ENCODE measurements around the gene RADIL.

The RADIL gene

DNA sequence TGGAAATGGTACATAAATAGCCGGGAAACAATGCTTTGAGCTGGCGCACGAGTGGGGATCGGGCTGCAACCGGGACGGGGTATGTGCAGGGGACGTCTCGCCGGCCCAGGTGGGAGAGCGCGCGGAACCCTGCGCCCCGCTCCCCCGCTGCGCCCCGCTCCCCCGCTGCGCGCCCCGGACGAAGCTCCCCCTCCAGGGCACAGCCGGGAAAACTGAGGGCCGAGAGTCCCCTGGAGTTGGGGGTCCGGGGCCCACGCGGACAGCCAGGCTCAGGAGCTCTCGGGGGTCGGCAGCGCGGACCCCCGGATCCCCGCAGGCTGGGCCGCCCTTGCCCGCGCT is 514 bp downstream of the RADIL start:
- ChIA-PET POLR2A (no interaction called here), CTCF (interaction anchor here (0.6 to 2.6 kb wide), 30 partner anchors 9 to 1467 kb away, joined by 3 to 34 read pairs (median 4); partner anchors contain the start of gene AP5Z1)
- Histone ChIP-seq H3K36me3 (ENCODE audit: control insufficient read depth in 2 of 2, insufficient read depth in 1 of 2, low read length in 2 of 2) (no peaks in the 10 kb centered on the region), H3K4me3 (ENCODE audit: low read depth, low read length) (peak overlapping the region; percentile 63), H3K9me3 (ENCODE audit: control insufficient read depth, insufficient read depth, low read depth, low read length) (no peaks in the 10 kb centered on the region), H3K27ac (ENCODE audit: extremely low read depth, low read depth, low read length) (peak overlapping the region; percentile 60; the same call in 1 of the 2 replicates), H3K4me1 (ENCODE audit: control insufficient read depth, insufficient read depth, low read length) (no peaks in the 10 kb centered on the region)
- no peak for TF ChIP-seq ZNF707 (tag by site-specific recombination; IDR thresholded peaks at IDR 0.05)
- TF ChIP-seq, protein P1, sequence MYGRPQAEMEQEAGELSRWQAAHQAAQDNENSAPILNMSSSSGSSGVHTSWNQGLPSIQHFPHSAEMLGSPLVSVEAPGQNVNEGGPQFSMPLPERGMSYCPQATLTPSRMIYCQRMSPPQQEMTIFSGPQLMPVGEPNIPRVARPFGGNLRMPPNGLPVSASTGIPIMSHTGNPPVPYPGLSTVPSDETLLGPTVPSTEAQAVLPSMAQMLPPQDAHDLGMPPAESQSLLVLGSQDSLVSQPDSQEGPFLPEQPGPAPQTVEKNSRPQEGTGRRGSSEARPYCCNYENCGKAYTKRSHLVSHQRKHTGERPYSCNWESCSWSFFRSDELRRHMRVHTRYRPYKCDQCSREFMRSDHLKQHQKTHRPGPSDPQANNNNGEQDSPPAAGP (tag by site-specific recombination; IDR thresholded peaks at IDR 0.05) = 0 out of 2 replicates have a peak, but pooled peaks have one; percentile 15
- TF ChIP-seq, protein P2, sequence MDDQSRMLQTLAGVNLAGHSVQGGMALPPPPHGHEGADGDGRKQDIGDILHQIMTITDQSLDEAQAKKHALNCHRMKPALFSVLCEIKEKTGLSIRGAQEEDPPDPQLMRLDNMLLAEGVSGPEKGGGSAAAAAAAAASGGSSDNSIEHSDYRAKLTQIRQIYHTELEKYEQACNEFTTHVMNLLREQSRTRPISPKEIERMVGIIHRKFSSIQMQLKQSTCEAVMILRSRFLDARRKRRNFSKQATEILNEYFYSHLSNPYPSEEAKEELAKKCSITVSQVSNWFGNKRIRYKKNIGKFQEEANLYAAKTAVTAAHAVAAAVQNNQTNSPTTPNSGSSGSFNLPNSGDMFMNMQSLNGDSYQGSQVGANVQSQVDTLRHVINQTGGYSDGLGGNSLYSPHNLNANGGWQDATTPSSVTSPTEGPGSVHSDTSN (CRISPR knock-in tag; IDR thresholded peaks at IDR 0.05) = no peak
- TF ChIP-seq BCL11B (tag by site-specific recombination; IDR thresholded peaks at IDR 0.05; ENCODE audit: low read depth) = no peak
- TF ChIP-seq GLIS2 (tag by site-specific recombination; IDR thresholded peaks at IDR 0.05) = peak; percentile 81
- TF ChIP-seq ZNF335 (tag by site-specific recombination; conservative IDR thresholded peaks at IDR 0.05) = peak; percentile 51; the same call in 1 of the 2 replicates
- peak; percentile 48; the same call in 1 of the 2 replicates for TF ChIP-seq FEZF1 (tag by site-specific recombination; IDR thresholded peaks at IDR 0.05)
- TF ChIP-seq ZNF776 (tag by site-specific recombination; IDR thresholded peaks at IDR 0.05; ENCODE audit: borderline replicate concordance) = no peak
- no peak for TF ChIP-seq KLF10 (tag by site-specific recombination; IDR thresholded peaks at IDR 0.05)
- TF ChIP-seq TRIM28 (IDR thresholded peaks at IDR 0.05; ENCODE audit: borderline replicate concordance, low read length) = no peak
- no peak for TF ChIP-seq ZNF610 (tag by site-specific recombination; IDR thresholded peaks at IDR 0.05; ENCODE audit: borderline replicate concordance)
- no peak for TF ChIP-seq ZNF239 (tag by site-specific recombination; IDR thresholded peaks at IDR 0.05)
- no peak for TF ChIP-seq ZNF121 (tag by site-specific recombination; IDR thresholded peaks at IDR 0.05)
- TF ChIP-seq, protein P3, sequence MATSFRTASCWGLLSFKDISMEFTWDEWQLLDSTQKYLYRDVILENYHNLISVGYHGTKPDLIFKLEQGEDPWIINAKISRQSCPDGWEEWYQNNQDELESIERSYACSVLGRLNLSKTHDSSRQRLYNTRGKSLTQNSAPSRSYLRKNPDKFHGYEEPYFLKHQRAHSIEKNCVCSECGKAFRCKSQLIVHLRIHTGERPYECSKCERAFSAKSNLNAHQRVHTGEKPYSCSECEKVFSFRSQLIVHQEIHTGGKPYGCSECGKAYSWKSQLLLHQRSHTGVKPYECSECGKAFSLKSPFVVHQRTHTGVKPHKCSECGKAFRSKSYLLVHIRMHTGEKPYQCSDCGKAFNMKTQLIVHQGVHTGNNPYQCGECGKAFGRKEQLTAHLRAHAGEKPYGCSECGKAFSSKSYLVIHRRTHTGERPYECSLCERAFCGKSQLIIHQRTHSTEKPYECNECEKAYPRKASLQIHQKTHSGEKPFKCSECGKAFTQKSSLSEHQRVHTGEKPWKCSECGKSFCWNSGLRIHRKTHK (tag by site-specific recombination; IDR thresholded peaks at IDR 0.05) = no peak
- TF ChIP-seq ZIC2 (tag by site-specific recombination; IDR thresholded peaks at IDR 0.05) = peak; percentile 75
- TF ChIP-seq, protein P4, sequence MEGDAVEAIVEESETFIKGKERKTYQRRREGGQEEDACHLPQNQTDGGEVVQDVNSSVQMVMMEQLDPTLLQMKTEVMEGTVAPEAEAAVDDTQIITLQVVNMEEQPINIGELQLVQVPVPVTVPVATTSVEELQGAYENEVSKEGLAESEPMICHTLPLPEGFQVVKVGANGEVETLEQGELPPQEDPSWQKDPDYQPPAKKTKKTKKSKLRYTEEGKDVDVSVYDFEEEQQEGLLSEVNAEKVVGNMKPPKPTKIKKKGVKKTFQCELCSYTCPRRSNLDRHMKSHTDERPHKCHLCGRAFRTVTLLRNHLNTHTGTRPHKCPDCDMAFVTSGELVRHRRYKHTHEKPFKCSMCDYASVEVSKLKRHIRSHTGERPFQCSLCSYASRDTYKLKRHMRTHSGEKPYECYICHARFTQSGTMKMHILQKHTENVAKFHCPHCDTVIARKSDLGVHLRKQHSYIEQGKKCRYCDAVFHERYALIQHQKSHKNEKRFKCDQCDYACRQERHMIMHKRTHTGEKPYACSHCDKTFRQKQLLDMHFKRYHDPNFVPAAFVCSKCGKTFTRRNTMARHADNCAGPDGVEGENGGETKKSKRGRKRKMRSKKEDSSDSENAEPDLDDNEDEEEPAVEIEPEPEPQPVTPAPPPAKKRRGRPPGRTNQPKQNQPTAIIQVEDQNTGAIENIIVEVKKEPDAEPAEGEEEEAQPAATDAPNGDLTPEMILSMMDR (tag by site-specific recombination; IDR thresholded peaks at IDR 0.05) = 0 out of 2 replicates have a peak, but pooled peaks have one; percentile 15
- TF ChIP-seq, protein P5, sequence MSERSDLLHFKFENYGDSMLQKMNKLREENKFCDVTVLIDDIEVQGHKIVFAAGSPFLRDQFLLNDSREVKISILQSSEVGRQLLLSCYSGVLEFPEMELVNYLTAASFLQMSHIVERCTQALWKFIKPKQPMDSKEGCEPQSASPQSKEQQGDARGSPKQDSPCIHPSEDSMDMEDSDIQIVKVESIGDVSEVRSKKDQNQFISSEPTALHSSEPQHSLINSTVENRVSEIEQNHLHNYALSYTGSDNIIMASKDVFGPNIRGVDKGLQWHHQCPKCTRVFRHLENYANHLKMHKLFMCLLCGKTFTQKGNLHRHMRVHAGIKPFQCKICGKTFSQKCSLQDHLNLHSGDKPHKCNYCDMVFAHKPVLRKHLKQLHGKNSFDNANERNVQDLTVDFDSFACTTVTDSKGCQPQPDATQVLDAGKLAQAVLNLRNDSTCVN (tag by site-specific recombination; optimal IDR thresholded peaks at IDR 0.05) = peak; percentile 59
- TF ChIP-seq ZNF341 (tag by site-specific recombination; IDR thresholded peaks at IDR 0.05; ENCODE audit: low read depth) = 0 out of 2 replicates have a peak, but pooled peaks have one; percentile 12
- TF ChIP-seq YY1 (tag by site-specific recombination; IDR thresholded peaks at IDR 0.05) = no peak
- TF ChIP-seq GLIS1 (tag by site-specific recombination; IDR thresholded peaks at IDR 0.05) = peak; percentile 90
- TF ChIP-seq ZNF292 (tag by site-specific recombination; IDR thresholded peaks at IDR 0.05; ENCODE audit: borderline replicate concordance, low read depth) = no peak
- TF ChIP-seq, protein P6, sequence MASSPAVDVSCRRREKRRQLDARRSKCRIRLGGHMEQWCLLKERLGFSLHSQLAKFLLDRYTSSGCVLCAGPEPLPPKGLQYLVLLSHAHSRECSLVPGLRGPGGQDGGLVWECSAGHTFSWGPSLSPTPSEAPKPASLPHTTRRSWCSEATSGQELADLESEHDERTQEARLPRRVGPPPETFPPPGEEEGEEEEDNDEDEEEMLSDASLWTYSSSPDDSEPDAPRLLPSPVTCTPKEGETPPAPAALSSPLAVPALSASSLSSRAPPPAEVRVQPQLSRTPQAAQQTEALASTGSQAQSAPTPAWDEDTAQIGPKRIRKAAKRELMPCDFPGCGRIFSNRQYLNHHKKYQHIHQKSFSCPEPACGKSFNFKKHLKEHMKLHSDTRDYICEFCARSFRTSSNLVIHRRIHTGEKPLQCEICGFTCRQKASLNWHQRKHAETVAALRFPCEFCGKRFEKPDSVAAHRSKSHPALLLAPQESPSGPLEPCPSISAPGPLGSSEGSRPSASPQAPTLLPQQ (tag by site-specific recombination; IDR thresholded peaks at IDR 0.05) = no peak
- TF ChIP-seq ZNF792 (tag by site-specific recombination; IDR thresholded peaks at IDR 0.05) = no peak
- TF ChIP-seq, protein P7, sequence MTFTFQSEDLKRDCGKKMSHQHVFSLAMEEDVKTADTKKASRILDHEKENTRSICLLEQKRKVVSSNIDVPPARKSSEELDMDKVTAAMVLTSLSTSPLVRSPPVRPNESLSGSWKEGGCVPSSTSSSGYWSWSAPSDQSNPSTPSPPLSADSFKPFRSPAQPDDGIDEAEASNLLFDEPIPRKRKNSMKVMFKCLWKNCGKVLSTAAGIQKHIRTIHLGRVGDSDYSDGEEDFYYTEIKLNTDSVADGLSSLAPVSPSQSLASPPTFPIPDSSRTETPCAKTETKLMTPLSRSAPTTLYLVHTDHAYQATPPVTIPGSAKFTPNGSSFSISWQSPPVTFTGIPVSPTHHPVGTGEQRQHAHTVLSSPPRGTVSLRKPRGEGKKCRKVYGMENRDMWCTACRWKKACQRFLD (tag by site-specific recombination; IDR thresholded peaks at IDR 0.05) = no peak
